ENCODE results near the gene PPM1J.

- no peak for TF ChIP-seq POLR2A (IDR thresholded peaks at IDR 0.05; ENCODE audit: insufficient read depth in 1 of 2, low read depth in 2 of 2, low read length in 2 of 2)
- TF ChIP-seq STAG1 (CRISPR knock-in tag; IDR thresholded peaks at IDR 0.05): no peak
- TF ChIP-seq ZBTB20 (CRISPR knock-in tag; IDR thresholded peaks at IDR 0.05; ENCODE audit: borderline replicate concordance, low read depth): no peak
- no peak for TF ChIP-seq KDM4B (CRISPR knock-in tag; IDR thresholded peaks at IDR 0.05)
Observed at GRCh38 chr1:112710159-112710558, 5.0 kb downstream of the PPM1J start.

Data from HepG2 (cell line).